IMR-90 (cell line): ENCODE data around the gene PDLIM4. TPM values are rescaled to one million over a fixed set of nuclear protein-coding genes. Genes with fewer than 3 reads are reported as not detected.

ENCODE experiments used
- ATAC-seq: fragments of 200-7000 bp; cut with Tn5 transposase; 2 replicates; pipeline ENCODE4 v1.9.1; 2020; ENCODE audit warnings: low read depth, mild to moderate bottlenecking, moderate library complexity
- BruUV-seq: library from RNA; stranded (reverse); fragments of 400-500 nt; replicated peaks from 2 replicates; lab custom pipeline; 2021; lab: Mats Ljungman, UMichigan
- CTCF ChIA-PET: fragments of 300-600 bp; formaldehyde crosslinking; extraction: SDS; loops from one replicate; lab custom pipeline; 2021; ENCODE audit warnings: antibody characterized with exemption; lab: Yijun Ruan, JAX
- POLR2A ChIA-PET: fragments of 300-600 bp; sonication (Branson Sonifier 250); formaldehyde crosslinking; loops from one replicate; lab custom pipeline; 2022; ENCODE audit warnings: antibody characterized with exemption; ENCODE audit not compliant: unreplicated experiment; lab: Charles Lee
- DNase-seq: peaks from one replicate; pipeline ENCODE4 v3.0.0; 2013
- H2AFZ ChIP-seq: replicated peaks from 2 replicates; pipeline ENCODE3; 2013; ENCODE audit warnings: low read length, mild to moderate bottlenecking; ENCODE audit not compliant: poor library complexity
- H2AK5ac ChIP-seq: 2 replicates; pipeline ENCODE4 v1.6.1; 2013; ENCODE audit warnings: low read depth, low read length, inconsistent platforms
- H2AK9ac ChIP-seq: replicated peaks from 2 replicates; pipeline ENCODE3; 2013; ENCODE audit warnings: mild to moderate bottlenecking, low read depth, low read length, moderate library complexity; ENCODE audit not compliant: poor library complexity
- H2BK120ac ChIP-seq: 2 replicates; pipeline ENCODE4 v1.6.1; 2013; ENCODE audit warnings: low read depth, low read length, inconsistent platforms
- H2BK15ac ChIP-seq: 3 replicates; pipeline ENCODE4 v1.6.1; 2013; ENCODE audit warnings: low read depth, low read length, inconsistent platforms
- H2BK20ac ChIP-seq: 2 replicates; pipeline ENCODE4 v1.6.1; 2013; ENCODE audit warnings: low read depth, mild to moderate bottlenecking, inconsistent platforms, low read length, moderate library complexity
- H2BK5ac ChIP-seq: 2 replicates; pipeline ENCODE4 v1.6.1; 2013; ENCODE audit warnings: mild to moderate bottlenecking, low read depth, low read length, inconsistent platforms; ENCODE audit not compliant: poor library complexity, severe bottlenecking
- H3K14ac ChIP-seq: replicated peaks from 2 replicates; pipeline ENCODE4 v1.6.1; 2013; ENCODE audit warnings: low read depth, low read length, inconsistent platforms
- H3K18ac ChIP-seq: 2 replicates; pipeline ENCODE4 v1.6.1; 2013; ENCODE audit warnings: low read depth, low read length, control low read depth
- H3K23ac ChIP-seq: 2 replicates; pipeline ENCODE4 v1.6.1; 2013; ENCODE audit warnings: low read depth, low read length, inconsistent platforms
- H3K27ac ChIP-seq: 2 replicates; pipeline ENCODE4 v1.5.1; 2013; ENCODE audit warnings: mild to moderate bottlenecking, control low read depth, low read length; ENCODE audit not compliant: insufficient read depth
- H3K27me3 ChIP-seq: 2 replicates; pipeline ENCODE4 v1.6.1; 2013; ENCODE audit warnings: low read length; ENCODE audit not compliant: control insufficient read depth, insufficient read depth
- H3K36me3 ChIP-seq: 2 replicates; pipeline ENCODE4 v1.6.1; 2013; ENCODE audit warnings: low read length, mixed read lengths; ENCODE audit not compliant: control insufficient read depth, insufficient read depth
- H3K4ac ChIP-seq: 2 replicates; pipeline ENCODE4 v1.6.1; 2013; ENCODE audit warnings: low read depth, low read length, inconsistent platforms
- H3K4me1 ChIP-seq: 2 replicates; pipeline ENCODE4 v1.6.1; 2013; ENCODE audit warnings: low read length, mixed read lengths; ENCODE audit not compliant: control insufficient read depth, insufficient read depth
- H3K4me2 ChIP-seq: 2 replicates; pipeline ENCODE4 v1.6.1; 2013; ENCODE audit warnings: low read depth, mild to moderate bottlenecking, control low read depth, low read length, moderate library complexity
- H3K4me3 ChIP-seq: 2 replicates; pipeline ENCODE4 v1.5.1; 2013; ENCODE audit warnings: low read depth, mild to moderate bottlenecking, control low read depth, low read length, moderate library complexity; ENCODE audit not compliant: insufficient read depth
- H3K56ac ChIP-seq: 2 replicates; pipeline ENCODE4 v1.6.1; 2013; ENCODE audit warnings: low read length, inconsistent platforms; ENCODE audit not compliant: insufficient read depth; ENCODE audit errors: extremely low read depth
- H3K79me1 ChIP-seq, 2 experiments: 2 replicates each; pipeline ENCODE4 v1.6.1; 2013; ENCODE audit warnings: low read length in 2 of 2, inconsistent platforms in 1 of 2, low read depth in 1 of 2
- H3K9ac ChIP-seq: 2 replicates; pipeline ENCODE4 v1.6.1; 2013; ENCODE audit warnings: low read depth, low read length, control low read depth
- H3K9me1 ChIP-seq: 2 replicates; pipeline ENCODE4 v1.6.1; 2013; ENCODE audit warnings: low read length, inconsistent platforms; ENCODE audit not compliant: insufficient read depth
- H3K9me3 ChIP-seq: 2 replicates; pipeline ENCODE4 v1.6.1; 2013; ENCODE audit warnings: low read length; ENCODE audit not compliant: control insufficient read depth, insufficient read depth
- H4K20me1 ChIP-seq: 2 replicates; pipeline ENCODE4 v1.6.1; 2013; ENCODE audit warnings: low read length, inconsistent platforms; ENCODE audit not compliant: insufficient read depth
- H4K5ac ChIP-seq: 2 replicates; pipeline ENCODE4 v1.6.1; 2013; ENCODE audit warnings: mild to moderate bottlenecking, low read depth, low read length, control low read depth
- H4K8ac ChIP-seq, 2 experiments: 2 replicates each; pipeline ENCODE4 v1.6.1; 2013; ENCODE audit warnings: low read depth in 2 of 2, low read length in 2 of 2, control low read depth in 1 of 2, inconsistent platforms in 1 of 2
- H4K91ac ChIP-seq: 2 replicates; pipeline ENCODE4 v1.6.1; 2013; ENCODE audit warnings: low read depth, low read length, inconsistent platforms; ENCODE audit not compliant: insufficient read depth
- CEBPB ChIP-seq: IDR thresholded peaks from 2 replicates; pipeline ENCODE4 v1.6.1; 2012; ENCODE audit warnings: low read depth, low read length, improper control_type of control experiment
- CHD1 ChIP-seq: IDR thresholded peaks from 2 replicates; pipeline ENCODE4 v1.6.1; 2012; ENCODE audit warnings: low read depth, low read length, improper control_type of control experiment
- MXI1 ChIP-seq: IDR thresholded peaks from 2 replicates; pipeline ENCODE4 v1.6.1; 2012; ENCODE audit warnings: low read depth, mild to moderate bottlenecking, low read length, moderate library complexity, borderline replicate concordance
- RAD21 ChIP-seq: IDR thresholded peaks from 2 replicates; pipeline ENCODE4 v1.6.1; 2012; ENCODE audit warnings: low read length, improper control_type of control experiment
- WGBS, 2 experiments: methylation state at CpG; one replicate each; pipeline versions ENCODE4 v1.1.5 to v1.1.7; 2013; ENCODE audit warnings: missing lambda C conversion rate in 2 of 2; ENCODE audit not compliant: insufficient read length in 1 of 2; ENCODE audit errors: extremely low coverage in 2 of 2; 5-methylcytosine and 5-hydroxymethylcytosine counted together
- dilution Hi-C: fragments of 300-500 bp; cut with HindIII; formaldehyde crosslinking; loops from one replicate; pipeline ENCODE4 v1.14.3; 2018; ENCODE audit warnings: low sequenced_read_pairs; ENCODE audit not compliant: unreplicated experiment
- in situ Hi-C: fragments of 300-500 bp; cut with MboI; formaldehyde crosslinking; loops from 3 replicates; pipeline ENCODE4 v1.14.3; 2019; ENCODE audit warnings: low sequenced_read_pairs, inconsistent platforms, mixed read lengths
- intact Hi-C: fragments of 100-400 bp; cut with micrococcal nuclease; formaldehyde crosslinking; loops from 2 replicates; pipeline ENCODE4 v1.10.0; 2022
- polyA plus RNA-seq, 3 experiments: library from polyadenylated mRNA; depleted of rRNA; stranded (reverse); fragments of >200 nt; gene quantifications; 2 replicates each; pipeline ENCODE4 v1.2.3, GENCODE V29; 2012; ENCODE audit warnings: low replicate concordance in 1 of 3
- total RNA-seq: library from RNA; depleted of rRNA; stranded (reverse); fragments of >200 nt; gene quantifications from 2 replicates; pipeline ENCODE4 v1.2.3, GENCODE V29; 2012
- TF ChIP-seq, protein P1 (sequence below): fragments of 150-350 bp; IDR thresholded peaks from 2 replicates; pipeline ENCODE4 v1.6.1; 2017; ENCODE audit warnings: mild to moderate bottlenecking, antibody characterized with exemption, low read length, low read depth
- TF ChIP-seq, protein P2 (sequence below): fragments of 150-350 bp; IDR thresholded peaks from 2 replicates; pipeline ENCODE4 v1.6.1; 2016; ENCODE audit warnings: low read depth, mild to moderate bottlenecking, low read length, moderate library complexity, borderline replicate concordance

Gene PDLIM4
- total and polyA plus RNA-seq, 2 of the 4 experiments (the other 2 are of a cell fraction): 61.1 to 214 TPM

DNA sequence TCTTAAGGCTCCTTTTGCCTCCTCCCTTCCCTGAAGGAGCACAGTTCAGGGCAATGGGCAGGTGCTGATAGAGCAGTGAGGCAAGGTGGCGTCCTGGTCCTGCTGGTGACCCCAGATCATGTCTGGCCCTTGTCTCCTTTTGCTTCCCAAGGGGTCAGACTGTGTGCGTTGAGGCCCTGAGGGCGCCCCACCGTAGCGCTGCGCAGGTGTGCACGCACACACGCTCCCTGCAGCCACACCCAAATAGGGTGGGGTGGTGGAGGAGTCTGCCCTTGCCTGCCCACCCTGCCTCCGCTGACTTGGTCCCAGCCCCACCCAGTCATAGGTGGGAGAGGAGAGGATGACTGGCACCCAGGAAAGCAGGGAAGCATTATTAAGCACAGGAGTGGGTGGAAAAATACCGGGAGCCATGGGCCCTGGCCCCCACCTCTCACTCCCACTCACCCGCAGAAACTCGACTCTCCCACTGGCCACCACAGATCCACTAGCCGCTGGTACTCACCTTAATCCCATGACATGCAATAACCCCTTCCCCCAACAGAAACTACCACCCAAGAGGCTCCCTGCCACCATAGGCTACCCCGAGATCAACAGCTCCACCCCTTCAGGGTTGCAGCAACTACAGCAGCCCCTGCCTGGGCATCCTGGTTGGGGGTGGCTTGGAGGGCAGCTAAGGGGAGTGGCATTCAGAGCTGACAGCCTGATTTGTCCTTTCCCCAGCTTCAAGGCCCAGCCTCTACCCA, 16.7 kb downstream of the PDLIM4 start:
- no CpG with 5 or more reads among the region's 14 CpGs for WGBS, 2 experiments
- no peak overlapping the region for H3K18ac ChIP-seq
- ChIA-PET POLR2A (no interaction called here), CTCF (interaction anchor here (0.7 kb wide), 1 partner anchor 84 kb away, joined by 3 read pairs; no protein-coding TSS in a partner anchor)
- peaks cover 34% of the 10 kb centered on the region for H3K36me3 ChIP-seq
- in situ Hi-C loops: no loop called here
- no peak overlapping the region for H4K8ac ChIP-seq
- no peak overlapping the region for H3K4me2 ChIP-seq
- no peak for DNase-seq
- no peak overlapping the region for H2BK15ac ChIP-seq
- H4K20me1 ChIP-seq: peaks cover 3% of the 10 kb centered on the region; the same call in 1 of the 2 replicates
- no peak for TF ChIP-seq CHD1
- TF ChIP-seq, protein P1, sequence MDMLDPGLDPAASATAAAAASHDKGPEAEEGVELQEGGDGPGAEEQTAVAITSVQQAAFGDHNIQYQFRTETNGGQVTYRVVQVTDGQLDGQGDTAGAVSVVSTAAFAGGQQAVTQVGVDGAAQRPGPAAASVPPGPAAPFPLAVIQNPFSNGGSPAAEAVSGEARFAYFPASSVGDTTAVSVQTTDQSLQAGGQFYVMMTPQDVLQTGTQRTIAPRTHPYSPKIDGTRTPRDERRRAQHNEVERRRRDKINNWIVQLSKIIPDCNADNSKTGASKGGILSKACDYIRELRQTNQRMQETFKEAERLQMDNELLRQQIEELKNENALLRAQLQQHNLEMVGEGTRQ: no peak
- TF ChIP-seq, protein P2, sequence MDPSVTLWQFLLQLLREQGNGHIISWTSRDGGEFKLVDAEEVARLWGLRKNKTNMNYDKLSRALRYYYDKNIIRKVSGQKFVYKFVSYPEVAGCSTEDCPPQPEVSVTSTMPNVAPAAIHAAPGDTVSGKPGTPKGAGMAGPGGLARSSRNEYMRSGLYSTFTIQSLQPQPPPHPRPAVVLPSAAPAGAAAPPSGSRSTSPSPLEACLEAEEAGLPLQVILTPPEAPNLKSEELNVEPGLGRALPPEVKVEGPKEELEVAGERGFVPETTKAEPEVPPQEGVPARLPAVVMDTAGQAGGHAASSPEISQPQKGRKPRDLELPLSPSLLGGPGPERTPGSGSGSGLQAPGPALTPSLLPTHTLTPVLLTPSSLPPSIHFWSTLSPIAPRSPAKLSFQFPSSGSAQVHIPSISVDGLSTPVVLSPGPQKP: no peak
- no peak for TF ChIP-seq CEBPB
- no peak for TF ChIP-seq RAD21
- no peak for TF ChIP-seq MXI1
- H3K14ac ChIP-seq: no peak overlapping the region
- H2BK20ac ChIP-seq: no peak overlapping the region
- H3K27me3 ChIP-seq: no peaks in the 10 kb centered on the region
- no peak overlapping the region for H3K23ac ChIP-seq
- no peak overlapping the region for H3K4me3 ChIP-seq
- peaks cover 12% of the 10 kb centered on the region for H3K4me1 ChIP-seq
- H3K27ac ChIP-seq: no peak overlapping the region
- H3K56ac ChIP-seq: no peak overlapping the region
- H2AK5ac ChIP-seq: no peak overlapping the region
- H2BK120ac ChIP-seq: no peak overlapping the region
- no peak overlapping the region for H3K9ac ChIP-seq
- dilution Hi-C loops: no loop called here
- H4K5ac ChIP-seq: no peak overlapping the region
- H2BK5ac ChIP-seq: no peak overlapping the region
- H3K9me1 ChIP-seq: peaks cover 9% of the 10 kb centered on the region
- no peak overlapping the region for H2AK9ac ChIP-seq
- H3K9me3 ChIP-seq: no peaks in the 10 kb centered on the region
- no peak overlapping the region for H4K91ac ChIP-seq
- H3K79me1 ChIP-seq: peaks cover 0 to 16% of the 10 kb centered on the region in 2 experiments; a peak in 2 of 4 replicates
- intact Hi-C loops: no loop called here
- H2AFZ ChIP-seq: no peak overlapping the region
- ATAC-seq: no peak
- H3K4ac ChIP-seq: no peak overlapping the region
- no TSS peak for BruUV-seq
